Fibroblast of pulmonary artery (primary cell): ENCODE results near the gene LMAN1.

ENCODE experiments used
- DNase-seq: peaks from one replicate; pipeline ENCODE4 v3.0.0-alpha.2; 2010; ENCODE audit warnings: low read depth
- H3K4me3 ChIP-seq: replicated peaks from 2 replicates; pipeline ENCODE4 v1.5.1; 2011; ENCODE audit warnings: low read depth, mild to moderate bottlenecking, control low read depth, low read length, moderate library complexity
- CTCF ChIP-seq: IDR thresholded peaks from 2 replicates; pipeline ENCODE4 v1.5.1; 2011; ENCODE audit warnings: mild to moderate bottlenecking, control low read depth, low read length, inconsistent platforms; ENCODE audit errors: missing control alignments

Gene LMAN1

GRCh38 chr18:59358414-59358711 lies 702 bp downstream of the LMAN1 start:
- peak; percentile 46 for DNase-seq
- TF ChIP-seq CTCF, result no peak
- peak overlapping the region; percentile 93 for H3K4me3 ChIP-seq

- DNase-seq, result peak; percentile 66
- H3K4me3 ChIP-seq, result peak overlapping the region; percentile 93
- no peak for TF ChIP-seq CTCF
Measured at GRCh38 chr18:59357928-59358327, 1.1 kb downstream of the LMAN1 start.

- no peak overlapping the region for H3K4me3 ChIP-seq
- TF ChIP-seq CTCF, result no peak
- DNase-seq, result no peak
Measured at GRCh38 chr18:59354731-59355130, 4.3 kb downstream of the LMAN1 start.

- H3K4me3 ChIP-seq, result no peak overlapping the region
- no peak for TF ChIP-seq CTCF
- peak; percentile 21 for DNase-seq
Measured at GRCh38 chr18:59353079-59353680, 5.9 kb downstream of the LMAN1 start.

GRCh38 chr18:59352250-59352855 lies 6.7 kb downstream of the LMAN1 start:
- no peak overlapping the region for H3K4me3 ChIP-seq
- TF ChIP-seq CTCF, result no peak
- no peak for DNase-seq

- no peak for DNase-seq
- TF ChIP-seq CTCF, result no peak
- no peak overlapping the region for H3K4me3 ChIP-seq
Measured at GRCh38 chr18:59345556-59345955, 13.5 kb downstream of the LMAN1 start.

GRCh38 chr18:59344996-59345395 lies 14.1 kb downstream of the LMAN1 start:
- no peak overlapping the region for H3K4me3 ChIP-seq

More at GRCh38 chr18:59344996-59345395, 14.1 kb downstream of the LMAN1 start:
- no peak for TF ChIP-seq CTCF
- DNase-seq, result no peak
